Caco-2 (cell line): ENCODE data around the gene CD276. TPM values are rescaled to one million over a fixed set of nuclear protein-coding genes. Genes with fewer than 3 reads are reported as not detected.

Source experiments
- BruUV-seq: library from RNA; stranded (reverse); fragments of 400-500 nt; replicated peaks from 2 replicates; lab custom pipeline; 2021; lab: Mats Ljungman, UMichigan
- CTCF ChIA-PET: fragments of 300-600 bp; sonication (Branson Sonifier 250); formaldehyde crosslinking; loops from one replicate; lab custom pipeline; 2022; ENCODE audit warnings: antibody characterized with exemption; lab: Charles Lee
- POLR2A ChIA-PET: fragments of 300-600 bp; sonication (Branson Sonifier 250); formaldehyde crosslinking; loops from one replicate; lab custom pipeline; 2022; ENCODE audit warnings: antibody characterized with exemption; lab: Charles Lee
- DNase-seq, 2 experiments: peaks; one replicate each; pipeline versions ENCODE4 v3.0.0 to v3.0.0-alpha.2; 2020 to 2022
- H3K27me3 ChIP-seq: replicated peaks from 2 replicates; pipeline ENCODE4 v1.6.0; 2011; ENCODE audit warnings: low read length; ENCODE audit not compliant: control insufficient read depth, insufficient read depth
- H3K36me3 ChIP-seq: 2 replicates; pipeline ENCODE4 v1.5.1; 2011; ENCODE audit warnings: low read length; ENCODE audit not compliant: control insufficient read depth, insufficient read depth
- H3K4me1 ChIP-seq: fragments of 250-450 bp; sonication (Bioruptor Pico); 2 replicates; pipeline ENCODE4 v1.5.1; 2020; ENCODE audit warnings: mild to moderate bottlenecking
- H3K4me3 ChIP-seq: 2 replicates; pipeline ENCODE4 v1.5.1; 2011; ENCODE audit warnings: low read depth, mild to moderate bottlenecking, control low read depth, low read length
- H3K9me3 ChIP-seq: fragments of 250-450 bp; sonication (Bioruptor Pico); 2 replicates; pipeline ENCODE4 v1.5.1; 2020; ENCODE audit warnings: mild to moderate bottlenecking, moderate library complexity
- H3K27ac Mint-ChIP-seq: one replicate; pipeline ENCODE4 v1.8.0; 2022; ENCODE audit warnings: mixed read lengths; ENCODE audit not compliant: unreplicated experiment
- H3K27me3 Mint-ChIP-seq: one replicate; pipeline ENCODE4 v1.8.0; 2022; ENCODE audit warnings: mixed read lengths; ENCODE audit not compliant: insufficient read depth, unreplicated experiment
- H3K36me3 Mint-ChIP-seq: one replicate; pipeline ENCODE4 v1.8.0; 2022; ENCODE audit warnings: mild to moderate bottlenecking, mixed read lengths; ENCODE audit not compliant: insufficient read depth, unreplicated experiment
- H3K4me1 Mint-ChIP-seq: one replicate; pipeline ENCODE4 v1.8.0; 2022; ENCODE audit warnings: low read depth, mixed read lengths; ENCODE audit not compliant: unreplicated experiment
- H3K4me3 Mint-ChIP-seq: one replicate; pipeline ENCODE4 v1.8.0; 2022; ENCODE audit warnings: mild to moderate bottlenecking, moderate library complexity, mixed read lengths; ENCODE audit not compliant: unreplicated experiment
- H3K9me3 Mint-ChIP-seq: one replicate; pipeline ENCODE4 v1.8.0; 2022; ENCODE audit warnings: mixed read lengths; ENCODE audit not compliant: unreplicated experiment
- intact Hi-C: fragments of 100-400 bp; cut with micrococcal nuclease; formaldehyde crosslinking; loops from one replicate; pipeline ENCODE4 v1.10.0; 2022; ENCODE audit not compliant: unreplicated experiment
- total RNA-seq: library from RNA; stranded (reverse); gene quantifications from 2 replicates; pipeline ENCODE4 v1.2.3, GENCODE V29; 2022
- TF ChIP-seq, protein P1 (sequence below), 2 experiments: fragments of 200-600 bp in 1 of 2; IDR thresholded peaks; 1 replicate in 1 of 2; 2 replicates in 1 of 2; pipeline versions ENCODE4 v1.5.1 to v1.8.0; 2011 to 2022; ENCODE audit warnings: antibody characterized with exemption in 1 of 2, control low read depth in 1 of 2, inconsistent platforms in 1 of 2, low read depth in 1 of 2, low read length in 1 of 2, mild to moderate bottlenecking in 1 of 2, moderate library complexity in 1 of 2; ENCODE audit not compliant: insufficient read depth in 1 of 2, severe bottlenecking in 1 of 2, unreplicated experiment in 1 of 2

CD276 gene
- total RNA-seq, 1 experiment from 2014 or later, result 74.2 TPM

DNA sequence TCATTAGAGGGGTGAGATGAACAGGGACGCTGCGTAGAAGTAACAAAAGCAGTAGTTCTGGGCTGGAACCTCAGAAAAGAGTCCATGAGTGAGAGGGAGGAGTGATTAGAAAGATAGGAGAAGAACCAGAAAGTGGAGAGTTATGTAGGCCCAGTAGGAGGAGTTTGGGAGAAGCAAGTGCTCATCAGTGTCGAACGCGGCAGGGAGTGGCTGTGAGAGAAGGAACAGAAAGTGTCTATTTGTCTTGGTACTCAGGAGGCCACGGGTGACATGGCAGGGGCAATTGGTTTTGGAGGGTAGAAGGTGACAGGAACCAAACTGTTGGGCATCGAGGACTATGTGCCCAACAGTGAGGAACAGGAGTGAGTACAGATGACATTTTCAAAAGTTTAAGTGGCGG lies 70.3 kb downstream of the CD276 start:
- H3K4me1 ChIP-seq, result no peaks in the 10 kb centered on the region
- ChIA-PET CTCF (no interaction called here), POLR2A (no interaction called here)
- no peak for DNase-seq
- no peak overlapping the region for H3K4me3 ChIP-seq
- TF ChIP-seq, protein P1, sequence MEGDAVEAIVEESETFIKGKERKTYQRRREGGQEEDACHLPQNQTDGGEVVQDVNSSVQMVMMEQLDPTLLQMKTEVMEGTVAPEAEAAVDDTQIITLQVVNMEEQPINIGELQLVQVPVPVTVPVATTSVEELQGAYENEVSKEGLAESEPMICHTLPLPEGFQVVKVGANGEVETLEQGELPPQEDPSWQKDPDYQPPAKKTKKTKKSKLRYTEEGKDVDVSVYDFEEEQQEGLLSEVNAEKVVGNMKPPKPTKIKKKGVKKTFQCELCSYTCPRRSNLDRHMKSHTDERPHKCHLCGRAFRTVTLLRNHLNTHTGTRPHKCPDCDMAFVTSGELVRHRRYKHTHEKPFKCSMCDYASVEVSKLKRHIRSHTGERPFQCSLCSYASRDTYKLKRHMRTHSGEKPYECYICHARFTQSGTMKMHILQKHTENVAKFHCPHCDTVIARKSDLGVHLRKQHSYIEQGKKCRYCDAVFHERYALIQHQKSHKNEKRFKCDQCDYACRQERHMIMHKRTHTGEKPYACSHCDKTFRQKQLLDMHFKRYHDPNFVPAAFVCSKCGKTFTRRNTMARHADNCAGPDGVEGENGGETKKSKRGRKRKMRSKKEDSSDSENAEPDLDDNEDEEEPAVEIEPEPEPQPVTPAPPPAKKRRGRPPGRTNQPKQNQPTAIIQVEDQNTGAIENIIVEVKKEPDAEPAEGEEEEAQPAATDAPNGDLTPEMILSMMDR (IDR thresholded peaks at IDR 0.05; ENCODE audit: insufficient read depth in 1 of 2, low read depth in 1 of 2, low read length in 1 of 2, severe bottlenecking in 1 of 2, unreplicated experiment in 1 of 2), result no peak
- Mint-ChIP-seq H3K9me3 (no peaks in the 10 kb centered on the region), H3K27ac (no peak overlapping the region), H3K4me3 (no peak overlapping the region), H3K27me3 (peaks cover 22% of the 10 kb centered on the region), H3K36me3 (no peaks in the 10 kb centered on the region), H3K4me1 (no peaks in the 10 kb centered on the region)
- no peaks in the 10 kb centered on the region for H3K36me3 ChIP-seq
- BruUV-seq, result no TSS peak
- H3K27me3 ChIP-seq, result no peaks in the 10 kb centered on the region; the same call in 1 of the 2 replicates
- intact Hi-C loops, result no loop called here
- no peaks in the 10 kb centered on the region for H3K9me3 ChIP-seq

DNA sequence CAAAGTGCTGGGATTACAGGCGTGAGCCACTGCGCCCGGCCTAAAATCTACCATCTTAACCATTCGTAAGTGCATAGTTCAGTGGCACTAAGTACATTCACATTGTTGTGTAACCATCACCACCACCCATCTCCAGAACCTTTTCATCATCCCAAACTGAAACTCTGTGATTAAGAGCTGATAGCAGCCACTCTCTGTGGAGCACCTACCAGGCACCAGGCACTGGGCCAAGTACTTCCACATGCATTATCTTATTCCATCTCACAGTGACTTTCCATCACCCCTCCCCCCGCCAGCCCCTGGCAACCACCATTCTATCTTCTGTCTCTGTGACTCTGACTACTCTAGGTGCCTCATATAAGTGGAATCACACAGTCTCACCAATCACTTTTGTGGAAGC lies 71.3 kb downstream of the CD276 start:
- no peak overlapping the region for H3K27ac Mint-ChIP-seq
- H3K9me3 ChIP-seq, result no peaks in the 10 kb centered on the region
- intact Hi-C loops, result no loop called here
- H3K4me1 Mint-ChIP-seq, result no peaks in the 10 kb centered on the region
- H3K27me3 ChIP-seq, result no peaks in the 10 kb centered on the region; the same call in 1 of the 2 replicates
- H3K9me3 Mint-ChIP-seq, result no peaks in the 10 kb centered on the region
- no peaks in the 10 kb centered on the region for H3K4me1 ChIP-seq
- H3K4me3 Mint-ChIP-seq, result no peak overlapping the region
- no peak overlapping the region for H3K4me3 ChIP-seq
- no peaks in the 10 kb centered on the region for H3K36me3 ChIP-seq
- no TSS peak for BruUV-seq
- CTCF ChIA-PET, result interaction anchor here (0.6 kb wide), 1 partner anchor 1083 kb away, joined by 3 read pairs; no protein-coding TSS in a partner anchor
- H3K27me3 Mint-ChIP-seq, result peaks cover 18% of the 10 kb centered on the region
- DNase-seq, result no peak
- TF ChIP-seq, protein P1 (IDR thresholded peaks at IDR 0.05; ENCODE audit: insufficient read depth in 1 of 2, low read depth in 1 of 2, low read length in 1 of 2, severe bottlenecking in 1 of 2, unreplicated experiment in 1 of 2), result no peak
- POLR2A ChIA-PET, result no interaction called here
- no peaks in the 10 kb centered on the region for H3K36me3 Mint-ChIP-seq

DNA sequence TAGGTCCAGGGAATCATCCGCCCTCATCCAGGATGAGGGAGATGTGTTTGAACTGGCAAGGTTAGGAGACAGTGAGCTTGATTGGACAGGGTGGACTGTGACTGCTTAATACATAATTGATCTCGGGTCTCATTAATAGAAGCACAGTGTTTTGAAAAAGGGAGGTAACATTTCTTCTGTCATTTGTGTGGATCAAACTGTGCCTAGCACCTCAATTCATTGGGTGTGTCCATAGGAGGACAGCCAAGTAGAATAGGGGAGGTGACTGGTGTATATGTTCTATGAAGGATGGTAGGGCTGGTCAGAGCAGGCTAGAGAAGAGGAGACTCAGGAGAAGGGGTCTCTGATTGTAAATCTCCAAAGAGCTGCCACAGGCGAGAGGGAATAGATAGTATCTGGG lies 71.8 kb downstream of the CD276 start:
- no peaks in the 10 kb centered on the region for H3K36me3 ChIP-seq
- no peaks in the 10 kb centered on the region for H3K36me3 Mint-ChIP-seq
- H3K4me1 ChIP-seq, result no peaks in the 10 kb centered on the region
- TF ChIP-seq, protein P1 (IDR thresholded peaks at IDR 0.05; ENCODE audit: insufficient read depth in 1 of 2, low read depth in 1 of 2, low read length in 1 of 2, severe bottlenecking in 1 of 2, unreplicated experiment in 1 of 2), result no peak
- peaks cover 18% of the 10 kb centered on the region for H3K27me3 Mint-ChIP-seq
- H3K4me3 ChIP-seq, result no peak overlapping the region
- no peaks in the 10 kb centered on the region; the same call in 1 of the 2 replicates for H3K27me3 ChIP-seq
- POLR2A ChIA-PET, result no interaction called here
- intact Hi-C loops, result no loop called here
- H3K9me3 ChIP-seq, result no peaks in the 10 kb centered on the region
- no peak for DNase-seq
- CTCF ChIA-PET, result no interaction called here
- no peak overlapping the region for H3K4me3 Mint-ChIP-seq
- no peaks in the 10 kb centered on the region for H3K4me1 Mint-ChIP-seq
- H3K27ac Mint-ChIP-seq, result no peak overlapping the region
- no peaks in the 10 kb centered on the region for H3K9me3 Mint-ChIP-seq
- no TSS peak for BruUV-seq
